PC-9 (cell line): ENCODE measurements around the gene PNPLA3. TPM values are rescaled to one million over a fixed set of nuclear protein-coding genes. Genes with fewer than 3 reads are reported as not detected.
A peak's percentile ranks its signal among the peaks of the same experiment; 100 is the strongest.

ENCODE experiments used
- BruUV-seq: library from RNA; stranded (reverse); fragments of 400-500 nt; replicated peaks from 2 replicates; lab custom pipeline; 2021; lab: Mats Ljungman, UMichigan
- CTCF ChIA-PET: fragments of 300-600 bp; sonication (Branson Sonifier 250); formaldehyde crosslinking; loops from one replicate; lab custom pipeline; 2022; ENCODE audit warnings: antibody characterized with exemption; lab: Charles Lee
- POLR2A ChIA-PET: fragments of 300-600 bp; sonication (Branson Sonifier 250); formaldehyde crosslinking; loops from one replicate; lab custom pipeline; 2022; ENCODE audit warnings: antibody characterized with exemption; ENCODE audit not compliant: unreplicated experiment; lab: Charles Lee
- DNase-seq, 2 experiments: peaks; one replicate each; pipeline versions ENCODE4 v3.0.0 to v3.0.0-alpha.2; 2015 to 2022; ENCODE audit warnings: mixed read lengths in 1 of 2
- H2AFZ ChIP-seq: fragments of 200-600 bp; sonication (generic); 2 replicates; pipeline ENCODE4 v1.8.1; 2017; ENCODE audit warnings: antibody characterized with exemption
- H3F3A ChIP-seq: fragments of 200-600 bp; sonication (generic); 2 replicates; pipeline ENCODE4 v1.8.1; 2017; ENCODE audit warnings: antibody characterized with exemption, mild to moderate bottlenecking, low read depth; ENCODE audit not compliant: insufficient read depth
- H3K27ac ChIP-seq: fragments of 200-600 bp; sonication (generic); 2 replicates; pipeline ENCODE4 v1.6.1; 2016; ENCODE audit warnings: mixed run types
- H3K27me3 ChIP-seq: fragments of 200-600 bp; sonication (generic); 2 replicates; pipeline ENCODE4 v1.6.1; 2016; ENCODE audit warnings: low read depth, mixed run types; ENCODE audit not compliant: insufficient read depth
- H3K36me3 ChIP-seq: fragments of 200-600 bp; sonication (generic); 2 replicates; pipeline ENCODE4 v1.6.1; 2016; ENCODE audit warnings: low read depth, mixed run types
- H3K4me1 ChIP-seq: fragments of 200-600 bp; sonication (generic); replicated peaks from 2 replicates; pipeline ENCODE4 v1.6.1; 2016; ENCODE audit warnings: mixed run types; ENCODE audit not compliant: insufficient read depth
- H3K4me2 ChIP-seq: fragments of 200-600 bp; sonication (generic); 2 replicates; pipeline ENCODE4 v1.6.1; 2017; ENCODE audit warnings: mixed run types
- H3K4me3 ChIP-seq: fragments of 200-600 bp; sonication (generic); 2 replicates; pipeline ENCODE4 v1.6.1; 2016; ENCODE audit warnings: mixed run types
- H3K79me2 ChIP-seq: fragments of 200-600 bp; sonication (generic); 2 replicates; pipeline ENCODE4 v1.6.1; 2017; ENCODE audit warnings: low read depth, mixed run types
- H3K9me2 ChIP-seq: fragments of 200-600 bp; sonication (generic); 2 replicates; pipeline ENCODE4 v1.8.1; 2017; ENCODE audit warnings: mild to moderate bottlenecking; ENCODE audit not compliant: insufficient read depth
- H3K9me3 ChIP-seq: fragments of 200-600 bp; sonication (generic); 2 replicates; pipeline ENCODE4 v1.8.1; 2016; ENCODE audit warnings: low read depth; ENCODE audit not compliant: insufficient read depth
- H4K20me1 ChIP-seq: fragments of 200-600 bp; sonication (generic); 2 replicates; pipeline ENCODE4 v1.8.1; 2017; ENCODE audit not compliant: insufficient read depth
- CTCF ChIP-seq: fragments of 200-600 bp; sonication (generic); conservative IDR thresholded peaks from 2 replicates; pipeline ENCODE4 v1.6.1; 2017; ENCODE audit warnings: mixed run types, antibody characterized with exemption, mild to moderate bottlenecking, moderate library complexity
- EZH2 ChIP-seq: fragments of 200-600 bp; sonication (generic); IDR thresholded peaks from 2 replicates; pipeline ENCODE4 v1.8.0; 2017; ENCODE audit warnings: antibody characterized with exemption, low read depth
- intact Hi-C: fragments of 100-400 bp; cut with micrococcal nuclease; formaldehyde crosslinking; loops from one replicate; pipeline ENCODE4 v1.10.0; 2022; ENCODE audit not compliant: unreplicated experiment
- total RNA-seq: library from RNA; stranded (reverse); gene quantifications from 2 replicates; pipeline ENCODE4 v1.2.3, GENCODE V29; 2021

Gene PNPLA3
- total RNA-seq, 1 experiment from 2014 or later = 26.8 TPM

DNA sequence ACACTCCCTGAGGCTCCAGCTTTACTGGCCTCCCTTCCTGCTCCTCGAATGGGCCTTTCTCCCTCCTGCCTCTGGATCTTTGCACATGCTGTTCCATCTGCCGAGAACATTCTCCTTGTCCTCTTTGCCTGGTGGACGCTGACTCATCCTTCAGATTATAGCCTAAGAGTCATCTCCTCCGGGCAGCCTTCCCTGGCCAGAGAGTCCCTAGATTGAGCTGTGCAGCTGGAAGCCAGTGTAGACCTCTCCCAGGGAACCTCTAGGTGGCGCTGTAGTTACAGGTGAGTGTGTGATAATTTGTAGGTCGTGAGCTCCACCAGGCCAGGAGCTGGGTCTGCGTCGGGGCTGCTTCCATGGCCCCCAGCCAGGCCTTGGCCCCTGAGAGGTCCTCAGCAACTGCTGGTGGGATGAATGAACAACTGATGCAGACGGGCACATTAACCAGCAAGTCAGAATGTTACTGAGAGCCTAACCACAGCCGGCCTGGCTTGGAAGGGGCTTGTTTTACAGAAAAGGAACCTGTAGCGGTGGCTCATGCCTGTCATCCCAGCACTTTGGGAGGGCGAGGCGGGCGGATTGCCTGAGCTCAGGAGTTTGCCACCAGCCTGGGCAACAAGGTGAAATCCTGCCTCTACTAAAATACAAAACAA, 40.5 kb upstream of the PNPLA3 start:
- Histone ChIP-seq H3K9me3 (no peaks in the 10 kb centered on the region), H3K27me3 (peaks cover 42% of the 10 kb centered on the region), H3K79me2 (no peaks in the 10 kb centered on the region), H2AFZ (no peak overlapping the region), H3K9me2 (no peaks in the 10 kb centered on the region), H3K4me3 (no peak overlapping the region), H3K36me3 (no peaks in the 10 kb centered on the region), H3K27ac (no peak overlapping the region), H3K4me1 (no peaks in the 10 kb centered on the region), H3K4me2 (no peak overlapping the region), H4K20me1 (no peaks in the 10 kb centered on the region), H3F3A (no peaks in the 10 kb centered on the region)
- TF ChIP-seq CTCF = peak; percentile 94
- no peak for TF ChIP-seq EZH2
- CTCF ChIA-PET = interaction anchor here (0.6 to 1.1 kb wide), 9 partner anchors 16 to 617 kb away, joined by 3 to 9 read pairs (median 3); no protein-coding TSS in a partner anchor
- POLR2A ChIA-PET = no interaction called here
- DNase-seq = peak; percentile 66 to 81
- intact Hi-C loops = no loop called here
- no TSS peak for BruUV-seq

- no peak overlapping the region for H3K4me3 ChIP-seq
- intact Hi-C loops = no loop called here
- CTCF ChIA-PET = interaction anchor here (0.6 to 1.1 kb wide), 8 partner anchors 9 to 618 kb away, joined by 3 to 9 read pairs (median 4); no protein-coding TSS in a partner anchor
- H3K27me3 ChIP-seq = peaks cover 41% of the 10 kb centered on the region
- TF ChIP-seq EZH2 (no peak), CTCF (no peak)
- H4K20me1 ChIP-seq = no peaks in the 10 kb centered on the region
- no peaks in the 10 kb centered on the region for H3K79me2 ChIP-seq
- H3K4me2 ChIP-seq = no peak overlapping the region
- H3K27ac ChIP-seq = no peak overlapping the region
- no peak for DNase-seq
- H3K4me1 ChIP-seq = no peaks in the 10 kb centered on the region
- no peaks in the 10 kb centered on the region for H3K9me2 ChIP-seq
- H3K9me3 ChIP-seq = no peaks in the 10 kb centered on the region
- no peaks in the 10 kb centered on the region for H3F3A ChIP-seq
- BruUV-seq = no TSS peak
- POLR2A ChIA-PET = no interaction called here
- no peaks in the 10 kb centered on the region for H3K36me3 ChIP-seq
- no peak overlapping the region for H2AFZ ChIP-seq
These were observed 39.7 kb upstream of the PNPLA3 start for GRCh38 chr22:43883719-43884415.

GRCh38 chr22:43884600-43885318, 38.8 kb upstream of the PNPLA3 start:
- peak; percentile 91 for TF ChIP-seq CTCF
- TF ChIP-seq EZH2 = no peak
- no TSS peak for BruUV-seq
- intact Hi-C loops = loop anchor here (5.0 kb wide), 1 partner anchor 63 kb away; no protein-coding TSS in a partner anchor
- Histone ChIP-seq H3K4me3 (no peak overlapping the region), H3F3A (no peaks in the 10 kb centered on the region), H3K4me2 (no peak overlapping the region), H2AFZ (no peak overlapping the region), H3K9me2 (no peaks in the 10 kb centered on the region), H4K20me1 (no peaks in the 10 kb centered on the region), H3K27ac (no peak overlapping the region), H3K4me1 (no peaks in the 10 kb centered on the region), H3K79me2 (no peaks in the 10 kb centered on the region), H3K36me3 (no peaks in the 10 kb centered on the region), H3K9me3 (no peaks in the 10 kb centered on the region), H3K27me3 (peaks cover 35% of the 10 kb centered on the region)
- ChIA-PET CTCF (interaction anchor here (0.7 to 0.8 kb wide), 3 partner anchors 8 to 72 kb away, joined by 3 to 4 read pairs (median 4); no protein-coding TSS in a partner anchor), POLR2A (interaction anchor here (0.7 kb wide), 2 partner anchors 10 to 482 kb away, joined by 3 to 4 read pairs; no protein-coding TSS in a partner anchor)
- peak in 1 of 2 experiments; percentile 60 for DNase-seq
